ENCODE measurements around the gene GNAI3. TPM values are rescaled to one million over a fixed set of nuclear protein-coding genes. Genes with fewer than 3 reads are reported as not detected.

The GNAI3 gene
- total and polyA plus RNA-seq, 2 of the 8 experiments (the other 6 are each of a cell fraction or from before 2014, with no cell fraction given), result 4.0 to 9.8 TPM

GRCh38 chr1:109589177-109589576, 40.8 kb downstream of the GNAI3 start:
- no peaks in the 10 kb centered on the region for H3K79me2 ChIP-seq (ENCODE audit: control insufficient read depth in 1 of 2, insufficient read depth in 2 of 2, low read length in 2 of 2)
- H2AK5ac ChIP-seq (ENCODE audit: low read depth, low read length), result no peak overlapping the region
- no peak overlapping the region for H2BK5ac ChIP-seq (ENCODE audit: low read depth, low read length)

More at GRCh38 chr1:109589177-109589576, 40.8 kb downstream of the GNAI3 start:
- FAIRE-seq (no peak), DNase-seq (ENCODE audit: low read depth in 1 of 2, low spot score in 2 of 2) (no peak)
- Histone ChIP-seq H3K4me1 (replicated peaks in 1 of 4; ENCODE audit: control insufficient read depth in 3 of 4, insufficient read depth in 4 of 4, low read length in 3 of 4) (no peaks in the 10 kb centered on the region), H2AFZ (ENCODE audit: low read length) (no peak overlapping the region), H4K91ac (replicated peaks; ENCODE audit: insufficient read length, low read length) (no peak overlapping the region), H3K9ac (replicated peaks in 1 of 4; ENCODE audit: extremely low read depth in 1 of 4, low read depth in 3 of 4, low read length in 3 of 4) (no peak overlapping the region), H3K4ac (replicated peaks; ENCODE audit: insufficient read length, low read depth, low read length) (no peak overlapping the region), H2BK120ac (replicated peaks; ENCODE audit: low read depth, low read length) (no peak overlapping the region), H3K36me3 (ENCODE audit: control insufficient read depth in 2 of 4, insufficient read depth in 4 of 4, low read length in 3 of 4) (peaks cover 3 to 66% (median 17%) of the 10 kb centered on the region in 4 experiments), H2BK12ac (ENCODE audit: low read depth, low read length) (no peak overlapping the region), H4K20me1 (replicated peaks in 1 of 2; ENCODE audit: control insufficient read depth in 1 of 2, insufficient read depth in 2 of 2, low read length in 2 of 2) (no peaks in the 10 kb centered on the region), H3K18ac (ENCODE audit: extremely low read depth, low read length) (no peak overlapping the region), H3K79me1 (ENCODE audit: low read depth, low read length) (no peaks in the 10 kb centered on the region), H4K5ac (ENCODE audit: insufficient read length, low read depth, low read length) (no peak overlapping the region), H3K23ac (ENCODE audit: insufficient read length) (no peak overlapping the region), H3K14ac (ENCODE audit: insufficient read length) (no peak overlapping the region), H3K4me2 (ENCODE audit: insufficient read depth in 1 of 2, low read depth in 2 of 2, low read length in 2 of 2) (no peak overlapping the region), H3K9me3 (ENCODE audit: insufficient read depth in 2 of 2, low read depth in 1 of 2, low read length in 1 of 2) (no peaks in the 10 kb centered on the region), H3K27ac (ENCODE audit: low read depth, low read length) (no peak overlapping the region), H3K23me2 (ENCODE audit: low read depth, low read length) (no peaks in the 10 kb centered on the region), H2BK20ac (ENCODE audit: low read length) (no peak overlapping the region), H4K8ac (ENCODE audit: extremely low read depth, insufficient read depth, low read length) (no peak overlapping the region), H3K4me3 (ENCODE audit: extremely low read depth in 1 of 4, insufficient read depth in 2 of 4, low read depth in 3 of 4, low read length in 4 of 4) (no peak overlapping the region), H3K56ac (replicated peaks; ENCODE audit: insufficient read length, low read depth, low read length) (no peak overlapping the region), H2BK15ac (ENCODE audit: low read length) (no peak overlapping the region), H3K27me3 (replicated peaks in 1 of 4; ENCODE audit: control insufficient read depth in 3 of 4, extremely low read depth in 1 of 4, insufficient read depth in 3 of 4, low read length in 3 of 4) (no peaks in the 10 kb centered on the region)
- 88% methylated on average over 3 of the region's 3 CpGs; no CpG with 5 or more reads in 1 of the 2 experiments for WGBS, 2 experiments (ENCODE audit: extremely low coverage in 1 of 2, insufficient coverage in 1 of 2, insufficient read length in 1 of 2, insufficient replicate concordance in 2 of 2, low coverage in 1 of 2, low lambda C conversion rate in 2 of 2, missing lambda C conversion rate in 1 of 2)
- POLR2A ChIA-PET (ENCODE audit: partially characterized antibody), result no interaction called here
- no peak for TF ChIP-seq NRF1 (IDR thresholded peaks at IDR 0.05; ENCODE audit: low read depth, low read length)
- no peak for TF ChIP-seq HDAC2 (IDR thresholded peaks at IDR 0.05; ENCODE audit: borderline replicate concordance in 1 of 2, low read depth in 2 of 2, low read length in 2 of 2)
- TF ChIP-seq SP2 (IDR thresholded peaks at IDR 0.05; ENCODE audit: low read length), result no peak
- CTCF ChIA-PET (ENCODE audit: partially characterized antibody), result no interaction called here

Measured in H1 (cell line).